Measurements from ENCODE around the gene PPP1R2.

PPP1R2 gene

DNA sequence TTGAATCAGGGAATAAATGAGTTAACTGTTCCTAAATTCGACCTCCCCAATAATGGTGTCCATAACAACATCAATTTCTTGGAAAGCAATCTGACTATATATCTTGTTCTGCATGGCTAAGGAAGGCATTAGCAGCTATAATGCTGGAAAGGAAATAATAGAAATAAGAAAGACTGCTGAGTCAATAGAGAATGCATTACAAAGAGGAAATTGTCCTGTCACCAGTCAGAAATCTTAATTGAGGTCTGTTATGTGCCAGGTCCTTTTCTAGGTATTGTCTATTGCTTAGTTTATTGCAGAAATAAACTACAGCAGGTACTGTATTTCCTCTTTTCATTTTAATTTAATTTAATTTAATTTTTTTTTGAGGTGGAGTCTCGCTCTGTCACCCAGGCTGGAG, 5.9 kb upstream of the PPP1R2 start:
- Histone ChIP-seq H4K20me1 (ENCODE audit: insufficient read depth, low read length) (no peaks in the 10 kb centered on the region), H3K9me3 (ENCODE audit: insufficient read depth, low read length, severe bottlenecking) (no peaks in the 10 kb centered on the region), H3K27me3 (ENCODE audit: insufficient read depth, low read length, poor library complexity) (no peaks in the 10 kb centered on the region), H3K79me2 (ENCODE audit: insufficient read depth, low read length) (no peaks in the 10 kb centered on the region), H3K27ac (ENCODE audit: low read length) (no peak overlapping the region), H3K36me3 (ENCODE audit: insufficient read depth, low read length) (no peaks in the 10 kb centered on the region), H3K4me1 (ENCODE audit: insufficient read depth, low read length) (peaks cover 52% of the 10 kb centered on the region), H3K4me2 (ENCODE audit: insufficient read depth, low read length) (no peak overlapping the region), H3K9ac (ENCODE audit: low read depth, low read length) (no peak overlapping the region), H2AFZ (ENCODE audit: low read depth, low read length) (no peak overlapping the region), H3K4me3 (ENCODE audit: low read depth in 1 of 2, low read length in 2 of 2) (no peak overlapping the region)
- no peak for DNase-seq
- ATAC-seq (ENCODE audit: insufficient read depth, low read depth), result no peak
- TF ChIP-seq, protein P1, sequence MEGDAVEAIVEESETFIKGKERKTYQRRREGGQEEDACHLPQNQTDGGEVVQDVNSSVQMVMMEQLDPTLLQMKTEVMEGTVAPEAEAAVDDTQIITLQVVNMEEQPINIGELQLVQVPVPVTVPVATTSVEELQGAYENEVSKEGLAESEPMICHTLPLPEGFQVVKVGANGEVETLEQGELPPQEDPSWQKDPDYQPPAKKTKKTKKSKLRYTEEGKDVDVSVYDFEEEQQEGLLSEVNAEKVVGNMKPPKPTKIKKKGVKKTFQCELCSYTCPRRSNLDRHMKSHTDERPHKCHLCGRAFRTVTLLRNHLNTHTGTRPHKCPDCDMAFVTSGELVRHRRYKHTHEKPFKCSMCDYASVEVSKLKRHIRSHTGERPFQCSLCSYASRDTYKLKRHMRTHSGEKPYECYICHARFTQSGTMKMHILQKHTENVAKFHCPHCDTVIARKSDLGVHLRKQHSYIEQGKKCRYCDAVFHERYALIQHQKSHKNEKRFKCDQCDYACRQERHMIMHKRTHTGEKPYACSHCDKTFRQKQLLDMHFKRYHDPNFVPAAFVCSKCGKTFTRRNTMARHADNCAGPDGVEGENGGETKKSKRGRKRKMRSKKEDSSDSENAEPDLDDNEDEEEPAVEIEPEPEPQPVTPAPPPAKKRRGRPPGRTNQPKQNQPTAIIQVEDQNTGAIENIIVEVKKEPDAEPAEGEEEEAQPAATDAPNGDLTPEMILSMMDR (IDR thresholded peaks at IDR 0.05; ENCODE audit: borderline replicate concordance, extremely low read depth, low read length, poor library complexity, severe bottlenecking), result no peak
- no peak for TF ChIP-seq EZH2 (IDR thresholded peaks at IDR 0.05; ENCODE audit: borderline replicate concordance, low read depth, low read length, severe bottlenecking)

DNA sequence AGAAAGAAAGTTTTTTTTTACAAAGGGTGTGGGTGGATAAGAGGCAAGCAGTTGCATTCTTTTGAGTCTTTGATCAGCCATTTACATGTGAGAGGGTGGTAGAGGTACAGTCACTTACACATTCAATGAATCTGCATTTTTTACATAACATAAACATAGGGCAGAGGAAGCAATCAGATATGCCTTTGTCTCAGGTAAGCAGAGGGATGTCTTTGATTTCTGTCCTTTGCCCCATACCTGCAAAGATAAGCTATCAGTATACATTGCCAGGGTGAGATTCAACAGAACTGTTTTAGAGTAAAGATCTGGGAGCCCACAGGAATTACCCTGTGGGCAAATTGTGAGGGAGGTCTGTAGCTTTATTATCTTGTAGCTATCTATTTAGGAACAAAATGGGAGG, 5.4 kb upstream of the PPP1R2 start:
- no peak for DNase-seq
- H3K4me2 ChIP-seq (ENCODE audit: insufficient read depth, low read length), result no peak overlapping the region
- no peaks in the 10 kb centered on the region for H3K36me3 ChIP-seq (ENCODE audit: insufficient read depth, low read length)
- H3K27me3 ChIP-seq (ENCODE audit: insufficient read depth, low read length, poor library complexity), result no peaks in the 10 kb centered on the region
- H3K4me3 ChIP-seq (ENCODE audit: low read depth in 1 of 2, low read length in 2 of 2), result no peak overlapping the region
- no peaks in the 10 kb centered on the region for H4K20me1 ChIP-seq (ENCODE audit: insufficient read depth, low read length)
- no peak for ATAC-seq (ENCODE audit: insufficient read depth, low read depth)
- no peak for TF ChIP-seq EZH2 (IDR thresholded peaks at IDR 0.05; ENCODE audit: borderline replicate concordance, low read depth, low read length, severe bottlenecking)
- TF ChIP-seq, protein P1 (IDR thresholded peaks at IDR 0.05; ENCODE audit: borderline replicate concordance, extremely low read depth, low read length, poor library complexity, severe bottlenecking), result no peak
- no peaks in the 10 kb centered on the region for H3K9me3 ChIP-seq (ENCODE audit: insufficient read depth, low read length, severe bottlenecking)
- H3K9ac ChIP-seq (ENCODE audit: low read depth, low read length), result no peak overlapping the region
- H2AFZ ChIP-seq (ENCODE audit: low read depth, low read length), result no peak overlapping the region
- H3K79me2 ChIP-seq (ENCODE audit: insufficient read depth, low read length), result no peaks in the 10 kb centered on the region
- H3K4me1 ChIP-seq (ENCODE audit: insufficient read depth, low read length), result peaks cover 57% of the 10 kb centered on the region
- no peak overlapping the region for H3K27ac ChIP-seq (ENCODE audit: low read length)

DNA sequence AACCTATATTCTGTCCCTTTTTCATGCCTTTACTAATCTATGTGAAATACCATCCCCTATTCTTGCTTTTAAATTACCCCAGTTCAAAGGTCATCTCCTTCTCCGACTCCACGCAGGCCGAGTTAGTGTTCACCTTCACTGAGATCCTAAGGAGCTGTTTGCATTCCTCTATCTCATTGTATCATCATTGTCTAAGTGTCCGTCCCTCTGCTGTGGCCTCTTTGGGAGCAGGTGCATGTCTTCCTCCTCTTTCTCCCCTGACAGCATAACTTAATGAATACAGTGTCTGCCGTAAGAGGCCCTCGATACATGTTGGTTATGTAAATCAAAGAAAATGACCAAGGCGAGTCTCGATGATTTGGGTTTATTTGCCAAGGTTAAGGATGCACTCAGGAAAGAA, 4.9 kb upstream of the PPP1R2 start:
- Histone ChIP-seq H3K4me3 (ENCODE audit: low read depth in 1 of 2, low read length in 2 of 2) (no peak overlapping the region), H3K9ac (ENCODE audit: low read depth, low read length) (no peak overlapping the region), H3K4me2 (ENCODE audit: insufficient read depth, low read length) (no peak overlapping the region), H3K27me3 (ENCODE audit: insufficient read depth, low read length, poor library complexity) (no peaks in the 10 kb centered on the region), H4K20me1 (ENCODE audit: insufficient read depth, low read length) (no peaks in the 10 kb centered on the region), H3K79me2 (ENCODE audit: insufficient read depth, low read length) (peaks cover 1% of the 10 kb centered on the region), H3K27ac (ENCODE audit: low read length) (no peak overlapping the region), H3K9me3 (ENCODE audit: insufficient read depth, low read length, severe bottlenecking) (no peaks in the 10 kb centered on the region), H2AFZ (ENCODE audit: low read depth, low read length) (no peak overlapping the region), H3K36me3 (ENCODE audit: insufficient read depth, low read length) (no peaks in the 10 kb centered on the region), H3K4me1 (ENCODE audit: insufficient read depth, low read length) (peaks cover 59% of the 10 kb centered on the region)
- ATAC-seq (ENCODE audit: insufficient read depth, low read depth) (no peak), DNase-seq (no peak)
- no peak for TF ChIP-seq EZH2 (IDR thresholded peaks at IDR 0.05; ENCODE audit: borderline replicate concordance, low read depth, low read length, severe bottlenecking)
- TF ChIP-seq, protein P1 (IDR thresholded peaks at IDR 0.05; ENCODE audit: borderline replicate concordance, extremely low read depth, low read length, poor library complexity, severe bottlenecking), result no peak

DNA sequence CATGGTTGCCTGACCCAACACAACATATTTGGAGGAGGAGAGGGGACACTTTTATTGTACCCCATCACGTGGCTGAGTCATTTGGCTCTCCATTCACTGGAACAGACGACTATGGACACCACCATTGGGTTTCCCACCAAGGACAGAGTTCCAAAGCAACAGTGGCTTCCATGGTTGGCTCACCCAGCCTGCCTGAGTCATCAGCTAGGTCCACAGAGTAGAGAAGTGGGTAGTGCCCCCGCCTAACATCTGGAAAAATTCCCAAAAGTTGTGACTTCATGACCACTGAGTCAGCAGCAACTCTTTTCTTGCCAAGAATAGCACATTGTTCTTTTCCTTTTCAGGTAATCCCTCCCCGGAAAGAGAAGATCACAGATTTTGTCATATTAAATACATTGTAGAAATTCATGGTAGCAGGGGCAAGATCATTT, 3.0 kb upstream of the PPP1R2 start:
- H3K4me2 ChIP-seq (ENCODE audit: insufficient read depth, low read length), result peak overlapping the region; percentile 61
- no peaks in the 10 kb centered on the region for H3K27me3 ChIP-seq (ENCODE audit: insufficient read depth, low read length, poor library complexity)
- no peaks in the 10 kb centered on the region for H3K36me3 ChIP-seq (ENCODE audit: insufficient read depth, low read length)
- peaks cover 64% of the 10 kb centered on the region for H3K4me1 ChIP-seq (ENCODE audit: insufficient read depth, low read length)
- TF ChIP-seq, protein P1 (IDR thresholded peaks at IDR 0.05; ENCODE audit: borderline replicate concordance, extremely low read depth, low read length, poor library complexity, severe bottlenecking), result no peak
- no peak for TF ChIP-seq EZH2 (IDR thresholded peaks at IDR 0.05; ENCODE audit: borderline replicate concordance, low read depth, low read length, severe bottlenecking)
- peak overlapping the region; percentile 45 for H3K27ac ChIP-seq (ENCODE audit: low read length)
- H2AFZ ChIP-seq (ENCODE audit: low read depth, low read length), result peak overlapping the region; percentile 40; the same call in 1 of the 2 replicates
- H4K20me1 ChIP-seq (ENCODE audit: insufficient read depth, low read length), result peaks cover 7% of the 10 kb centered on the region; the same call in 1 of the 2 replicates
- H3K4me3 ChIP-seq (ENCODE audit: low read depth in 1 of 2, low read length in 2 of 2), result peak overlapping the region in 1 of 2 experiments; percentile 40; a peak in 2 of 4 replicates
- H3K9ac ChIP-seq (ENCODE audit: low read depth, low read length), result no peak overlapping the region
- peaks cover 20% of the 10 kb centered on the region for H3K79me2 ChIP-seq (ENCODE audit: insufficient read depth, low read length)
- no peaks in the 10 kb centered on the region for H3K9me3 ChIP-seq (ENCODE audit: insufficient read depth, low read length, severe bottlenecking)
- no peak for ATAC-seq (ENCODE audit: insufficient read depth, low read depth)
- no peak for DNase-seq

Data from DND-41 (cell line).